COLO829 (cell line): ENCODE measurements around the gene FBXW7.
"Not testable (repeated sequence)": the region's sequence is repeated elsewhere in the genome, so short reads cannot be mapped to it uniquely, and the experiment has no call there.

Experiments
- DNase-seq: peaks from one replicate; pipeline ENCODE4 v3.0.0; 2012; ENCODE audit warnings: low spot score

The FBXW7 gene

DNA sequence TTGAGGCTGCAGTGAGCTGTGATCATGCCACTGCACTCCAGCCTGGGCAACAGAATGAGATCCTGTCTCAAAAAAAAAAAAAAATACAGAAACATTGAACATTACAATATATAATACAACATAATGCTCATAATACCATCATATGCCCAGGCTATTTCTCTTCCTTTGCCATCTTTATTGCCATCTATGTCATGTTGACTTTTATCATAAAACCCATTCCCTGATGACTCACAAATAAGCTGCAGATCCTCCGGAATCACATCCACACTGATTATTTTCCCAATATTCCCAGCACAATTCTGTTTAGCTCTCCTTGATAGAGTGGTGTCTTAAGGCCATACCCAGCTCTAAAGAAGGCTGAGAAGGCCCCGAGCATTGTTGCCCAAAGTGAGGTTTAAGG is 9.2 kb upstream of the FBXW7 start:
- DNase-seq = no peak

DNA sequence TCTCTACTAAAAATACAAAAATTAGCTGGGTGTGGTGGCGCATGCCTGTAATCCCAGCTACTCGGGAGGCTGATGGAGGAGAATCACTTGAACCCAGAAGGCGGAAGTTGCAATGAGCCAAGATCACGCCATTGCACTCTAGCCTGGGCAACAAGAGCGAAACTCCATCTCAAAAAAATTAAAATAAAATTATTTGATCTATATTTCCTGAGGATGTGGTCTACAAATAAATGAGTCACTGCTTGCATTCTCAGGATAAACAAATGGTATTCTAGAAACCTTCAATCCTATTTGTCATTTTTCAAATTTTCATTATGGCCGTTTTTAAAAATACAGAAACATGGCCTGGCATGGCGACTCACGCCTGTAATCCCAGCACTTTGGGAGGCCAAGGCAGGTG is 8.6 kb upstream of the FBXW7 start:
- not testable (repeated sequence) for DNase-seq

DNA sequence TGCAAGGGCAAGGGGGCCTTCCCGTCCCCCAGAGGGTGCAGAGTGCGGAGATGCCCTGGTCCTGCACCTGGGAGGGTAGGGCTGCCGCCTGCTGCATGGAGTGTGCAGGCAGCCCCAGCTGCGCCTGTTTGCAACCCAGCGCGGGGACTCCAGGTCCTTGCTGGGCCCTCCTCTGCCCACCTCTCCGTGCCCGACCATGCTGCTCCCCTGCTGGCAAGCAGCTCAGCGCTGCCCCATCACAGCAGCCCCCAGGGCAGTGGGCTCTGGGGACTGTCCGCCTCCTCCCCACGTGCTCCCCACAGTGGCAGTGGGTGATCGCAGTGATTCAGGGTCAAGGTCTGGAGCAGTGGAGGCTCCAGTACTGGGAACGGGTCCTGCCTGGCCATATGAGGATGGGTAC is 5.0 kb upstream of the FBXW7 start:
- no peak for DNase-seq

DNA sequence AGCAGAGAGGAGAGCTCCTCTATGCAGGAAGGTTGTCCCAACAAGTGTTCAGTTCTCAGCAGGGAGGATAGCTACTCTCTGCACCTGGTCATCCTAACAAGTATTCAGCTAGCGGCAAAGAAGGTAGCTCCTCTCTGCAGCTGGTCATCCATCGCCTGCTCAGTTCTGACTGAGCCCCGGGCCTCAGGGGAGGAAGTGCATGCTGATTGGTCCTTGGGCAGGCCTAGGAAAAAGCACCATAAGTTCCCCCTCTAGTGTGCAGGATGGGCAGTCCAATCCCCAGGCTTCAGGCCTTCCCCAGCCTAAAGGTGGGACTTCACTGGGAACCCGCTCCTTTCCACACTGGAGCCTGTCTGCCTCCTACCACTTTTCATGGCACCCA is 4.4 kb upstream of the FBXW7 start:
- no peak for DNase-seq

DNA sequence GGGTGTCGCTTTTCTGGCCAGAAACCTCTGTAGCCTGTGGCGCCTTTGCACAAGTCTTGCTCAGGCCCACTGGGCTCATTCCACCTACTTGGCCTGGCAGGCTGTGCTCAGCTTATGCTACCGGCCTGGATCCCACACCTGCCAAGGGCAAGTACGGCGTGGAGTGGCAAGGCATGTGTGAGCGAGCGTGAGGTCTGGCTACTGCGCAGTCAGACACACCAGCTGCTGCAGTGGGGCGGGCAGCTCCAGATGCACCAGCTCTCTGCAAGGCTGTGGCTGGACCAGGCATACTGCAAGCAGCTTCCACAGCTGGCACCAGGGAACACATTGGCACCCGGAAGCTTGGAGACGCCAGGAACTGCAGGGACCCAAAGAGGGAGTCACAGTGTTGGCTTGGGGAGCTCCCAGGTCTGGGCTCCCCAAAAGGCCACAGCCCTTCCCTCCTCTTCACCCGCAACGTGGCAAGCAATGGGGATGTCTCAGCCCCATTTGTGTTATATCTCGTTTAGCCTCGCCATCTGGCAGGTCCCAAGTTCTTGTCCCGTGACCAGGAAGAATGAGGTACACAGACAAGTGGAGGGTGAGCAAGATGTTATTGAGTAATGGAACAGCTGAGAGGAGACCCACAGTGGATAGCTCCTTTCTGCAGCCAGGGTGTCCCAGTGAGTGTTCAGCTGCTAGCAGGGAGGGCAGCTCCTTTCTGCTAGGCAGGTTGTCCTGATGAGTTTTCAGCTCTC is 3.8 kb upstream of the FBXW7 start:
- no peak for DNase-seq

DNA sequence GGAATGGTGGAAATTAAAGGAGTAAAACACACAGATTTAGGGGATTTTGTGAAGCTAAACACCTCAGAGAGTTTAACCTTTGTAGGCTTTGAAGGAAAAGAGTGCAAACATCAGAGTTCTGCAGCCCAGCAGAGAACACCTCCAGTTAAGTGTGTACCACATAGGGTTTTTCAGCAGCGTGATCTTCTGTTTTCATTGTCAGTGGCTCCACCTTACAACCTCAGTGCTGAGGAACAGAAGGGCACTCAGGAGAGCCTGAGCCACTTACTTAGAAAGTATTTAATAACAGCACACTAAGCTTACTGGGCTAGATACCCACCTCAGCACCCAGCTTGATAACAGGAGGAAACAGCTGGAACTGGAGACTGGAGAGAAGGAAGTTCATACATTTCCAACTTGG is 2.0 kb upstream of the FBXW7 start:
- DNase-seq = no peak

DNA sequence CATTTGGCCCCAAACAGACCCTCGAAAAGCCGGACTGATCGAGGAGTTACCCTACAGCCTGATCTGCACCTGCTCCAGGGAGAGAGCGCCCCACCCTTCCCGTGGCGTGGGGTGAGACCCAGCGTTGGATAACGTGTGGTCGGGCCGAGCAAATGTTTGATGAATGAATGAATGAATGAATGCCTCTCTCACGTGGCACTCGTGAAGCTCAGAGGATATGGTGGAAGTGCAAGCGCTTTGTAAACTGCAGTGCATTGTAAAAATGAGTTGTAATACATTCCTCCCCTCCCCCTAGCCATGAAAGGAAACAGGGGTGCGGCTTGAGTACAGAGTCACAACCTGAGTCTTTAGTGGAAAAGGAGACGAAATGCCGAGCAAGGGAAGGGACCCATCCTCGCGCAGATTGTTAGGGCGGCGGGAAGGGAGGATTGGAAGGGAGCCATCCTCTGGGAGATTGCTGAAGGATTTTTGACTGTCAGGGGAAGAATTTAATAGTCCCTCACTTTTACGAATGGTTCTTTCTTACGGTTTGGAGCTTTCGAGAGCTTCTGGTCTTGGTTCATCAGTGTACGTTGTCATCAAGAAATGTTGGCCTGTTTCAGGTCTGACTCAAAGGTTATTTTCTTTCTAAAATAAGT is 772 bp upstream of the FBXW7 start:
- peak; percentile 30 for DNase-seq

DNA sequence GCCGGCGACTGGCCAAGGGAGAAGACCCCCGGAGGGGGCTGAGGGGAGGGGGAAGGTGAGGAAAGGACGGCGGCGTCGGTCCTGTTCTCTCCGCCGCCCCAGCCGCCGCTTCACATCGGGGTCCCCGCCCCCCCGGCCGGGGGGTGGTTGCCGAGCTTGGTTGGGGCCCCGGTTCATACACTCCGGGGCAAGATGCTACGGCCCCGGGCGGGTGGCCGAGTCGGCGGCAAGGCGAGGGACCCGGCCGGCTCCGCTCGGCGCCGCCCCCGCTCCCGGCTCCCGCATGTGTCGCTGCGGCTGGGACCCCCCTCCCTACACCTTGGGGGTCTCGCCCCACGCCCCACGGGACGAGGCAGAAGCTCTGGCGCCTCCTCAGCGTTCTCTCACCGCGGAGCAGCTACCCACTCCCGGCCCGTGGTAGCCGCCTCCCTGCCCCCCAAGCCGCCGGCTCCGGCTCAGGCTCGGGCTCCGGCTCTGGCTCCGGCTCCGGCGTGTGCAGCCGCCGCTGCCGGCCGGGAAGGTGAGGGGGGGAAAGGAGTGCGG is 461 bp downstream of the FBXW7 start:
- no peak for DNase-seq

DNA sequence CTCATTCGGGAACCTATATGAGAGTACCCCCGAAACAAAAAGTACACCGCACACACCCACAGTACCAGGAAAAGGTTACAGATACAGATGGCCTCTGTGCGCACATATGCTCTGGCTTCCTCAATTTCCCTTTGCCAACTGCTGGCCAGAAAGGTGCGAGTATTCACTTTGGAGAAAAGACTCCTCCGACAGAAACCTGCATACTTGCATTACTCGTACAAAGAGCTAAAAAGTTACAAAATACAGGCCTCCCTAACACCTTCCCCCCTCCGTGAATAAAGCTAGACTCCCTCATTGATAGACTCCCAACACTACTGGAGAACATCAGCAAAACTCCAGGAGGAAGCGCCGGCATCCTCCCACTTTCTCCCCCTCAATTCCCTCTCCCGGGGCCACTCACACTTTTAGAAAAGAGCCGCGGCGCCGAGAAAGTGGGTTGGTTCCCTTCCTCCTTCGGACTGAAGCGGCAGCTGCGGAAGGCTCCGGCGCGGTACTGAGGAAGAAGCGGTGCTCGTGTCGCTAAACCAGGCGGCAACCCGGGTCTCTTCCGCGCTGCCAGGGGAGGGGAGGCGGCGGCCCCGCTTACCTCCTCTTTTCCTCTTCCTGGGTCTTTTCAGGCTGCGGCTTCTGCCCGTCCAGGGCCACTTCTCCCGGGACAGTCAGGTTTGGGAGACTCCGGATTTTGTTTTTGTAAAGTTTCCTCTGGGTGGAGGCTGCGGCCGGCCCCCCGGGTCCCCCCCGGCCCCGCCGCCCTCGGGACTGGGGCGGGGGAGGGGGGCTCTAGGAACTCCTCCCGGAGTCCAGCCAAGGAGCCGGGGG is 1.1 kb downstream of the FBXW7 start:
- no peak for DNase-seq

DNA sequence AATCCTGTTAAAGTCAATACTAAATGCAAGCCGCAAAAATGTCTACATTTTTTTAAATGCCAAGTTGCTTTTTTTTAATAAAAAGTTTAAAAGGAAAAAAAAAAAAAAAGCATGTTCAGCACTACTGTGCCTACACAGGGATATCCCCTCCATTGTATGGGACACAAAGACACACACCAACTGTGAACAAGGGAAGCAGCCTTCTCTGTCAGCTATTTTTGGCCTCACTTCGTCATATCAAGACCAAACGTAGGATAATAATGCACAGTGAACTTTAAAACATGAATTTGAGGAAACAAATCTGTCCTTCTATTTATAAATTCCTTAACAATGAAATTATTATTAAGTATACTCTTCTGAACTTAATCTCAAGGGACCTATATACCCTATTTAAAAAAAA is 4.4 kb downstream of the FBXW7 start:
- DNase-seq = peak; percentile 50

DNA sequence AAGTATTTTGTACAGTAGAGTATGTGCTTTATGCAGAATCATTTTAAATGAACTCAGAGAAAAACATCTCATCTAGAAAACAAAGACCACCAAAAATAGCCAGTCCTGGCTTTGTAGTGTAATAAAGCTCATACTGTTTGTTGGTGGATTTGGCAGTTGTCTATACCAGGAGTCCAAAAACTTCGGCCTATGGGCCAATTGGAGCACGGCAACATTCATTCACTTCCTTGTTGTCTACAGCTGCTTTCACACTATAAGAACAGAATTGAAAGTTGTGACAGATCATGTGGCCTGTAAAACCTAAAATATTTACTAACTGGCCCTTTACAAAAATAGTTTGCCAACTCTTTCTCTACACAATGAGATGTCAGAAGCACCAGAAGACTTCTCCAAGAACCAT is 5.3 kb downstream of the FBXW7 start:
- DNase-seq = no peak

DNA sequence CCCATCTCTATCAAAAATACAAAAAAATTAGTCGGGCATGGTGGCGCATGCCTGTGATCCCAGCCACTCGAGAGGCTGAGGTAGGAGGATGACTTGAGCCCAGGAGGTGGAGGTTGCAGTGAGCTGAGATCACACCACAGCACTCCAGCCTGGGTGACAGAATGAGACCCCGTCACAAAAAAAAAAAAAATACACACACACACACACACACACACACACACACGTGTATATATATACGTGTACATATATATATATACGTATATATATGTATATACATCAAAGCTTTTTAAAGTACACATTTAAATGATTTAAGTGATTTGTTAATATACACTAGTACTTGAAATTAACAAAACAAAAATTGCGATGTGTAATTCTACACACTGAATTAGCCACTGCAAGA is 6.0 kb downstream of the FBXW7 start:
- no peak for DNase-seq

DNA sequence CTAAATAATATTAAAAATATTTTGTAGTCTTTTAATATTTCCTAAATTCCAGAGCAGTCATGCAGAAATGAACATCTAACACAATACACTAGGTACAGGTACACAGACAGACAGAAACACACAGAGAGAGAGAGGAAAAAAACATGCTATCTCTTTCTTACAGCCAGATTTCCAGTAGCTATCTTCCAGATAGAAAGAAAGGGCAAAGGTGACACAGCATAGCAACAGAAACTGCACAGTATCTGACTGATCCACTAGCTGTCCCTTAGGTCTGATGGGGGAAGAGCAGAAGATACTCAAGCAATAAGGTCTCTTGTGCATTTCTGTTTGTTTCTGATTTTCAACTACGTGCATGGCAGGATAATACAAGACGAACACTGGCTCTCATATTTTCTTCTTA is 7.8 kb downstream of the FBXW7 start:
- no peak for DNase-seq

DNA sequence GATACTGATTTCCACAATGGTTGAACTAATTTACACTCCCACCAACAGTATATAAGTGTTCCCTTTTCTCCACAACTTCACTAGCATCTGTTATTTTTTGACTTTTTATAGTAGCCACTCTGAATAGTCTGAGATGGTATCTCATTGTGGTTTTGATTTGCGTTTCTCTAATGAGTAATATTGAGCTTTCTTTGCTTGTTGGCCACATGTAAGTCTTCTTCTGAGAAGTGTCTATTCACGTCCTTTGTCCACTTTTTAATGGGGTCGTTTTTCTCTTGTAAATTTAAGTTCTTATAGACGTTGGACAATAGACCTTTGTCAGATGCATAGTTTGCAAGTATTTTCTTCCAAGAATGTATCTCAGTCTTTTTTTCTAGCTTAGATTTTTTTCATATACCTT is 10.0 kb downstream of the FBXW7 start:
- DNase-seq = no peak

DNA sequence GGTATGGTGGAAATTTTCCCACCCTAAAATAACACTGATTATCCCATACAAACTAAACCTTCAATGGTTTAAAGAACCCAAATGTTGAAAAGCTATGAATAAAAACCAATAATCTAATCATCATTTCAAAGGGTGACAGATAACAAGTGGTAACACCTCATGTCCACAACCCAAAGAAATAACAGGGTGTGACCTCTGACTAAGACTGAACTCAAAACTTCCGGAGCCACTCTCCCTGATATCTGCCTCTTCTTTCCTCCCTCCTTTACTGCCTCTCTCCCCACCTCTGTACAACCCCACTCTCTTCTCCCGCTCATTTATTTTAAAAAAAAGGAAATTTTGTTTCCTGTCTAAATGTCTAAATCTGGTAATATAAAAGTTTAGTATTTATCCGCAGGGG is 11.5 kb downstream of the FBXW7 start:
- DNase-seq = no peak

DNA sequence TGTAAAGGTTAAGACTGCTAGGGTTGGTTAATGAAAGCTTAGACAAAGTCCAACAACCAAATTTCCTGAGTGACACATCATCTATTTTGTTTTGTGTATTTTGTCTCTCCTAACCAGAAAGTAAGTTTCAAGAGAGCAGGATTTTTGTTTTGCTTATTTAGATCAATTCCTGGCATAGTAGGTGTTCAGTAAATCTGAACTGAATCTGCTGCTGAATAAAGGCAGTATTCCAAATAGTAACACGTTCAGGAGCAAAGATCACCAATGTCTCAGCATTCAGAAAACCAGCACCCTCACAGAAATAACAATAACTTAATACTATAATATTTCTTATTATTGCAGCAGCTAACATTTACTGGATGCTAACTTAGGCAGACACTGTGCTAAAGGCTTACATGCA is 12.2 kb downstream of the FBXW7 start:
- no peak for DNase-seq

DNA sequence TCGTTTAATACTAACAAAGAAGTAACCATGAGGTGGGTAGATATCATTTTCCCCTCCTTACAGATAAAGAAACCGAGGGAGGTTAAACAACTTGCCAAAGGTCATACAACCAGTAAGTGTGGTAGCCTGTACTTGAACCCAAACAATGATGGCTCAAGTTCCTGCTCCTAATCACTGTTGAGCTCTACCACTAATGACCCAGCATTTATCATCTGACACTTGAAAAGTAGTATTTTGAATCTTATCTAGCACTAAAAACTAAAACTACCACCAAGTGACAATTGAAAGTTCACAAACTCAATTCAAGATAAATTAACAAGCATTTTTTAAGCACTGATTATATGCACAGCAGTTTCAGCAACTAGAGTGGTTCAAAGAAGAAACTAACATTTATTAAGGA is 13.1 kb downstream of the FBXW7 start:
- no peak for DNase-seq

DNA sequence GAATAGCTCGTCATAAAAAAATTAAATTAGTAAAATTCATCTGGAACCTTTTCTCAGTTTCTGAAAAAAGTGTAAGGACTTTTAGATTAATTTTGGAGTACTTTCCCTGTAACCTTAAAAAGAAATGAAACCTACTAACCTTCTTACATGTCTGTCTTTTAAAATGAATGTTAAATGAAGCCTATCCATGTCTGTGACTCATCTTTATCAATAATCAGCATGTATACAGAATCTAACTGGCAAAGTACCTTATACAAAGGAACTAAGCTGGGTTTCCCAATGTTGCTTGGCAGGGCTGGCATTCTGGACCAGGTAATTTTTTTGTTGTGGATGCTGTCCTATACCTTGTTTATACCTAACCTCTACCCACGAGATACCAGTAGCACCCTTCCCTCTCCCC is 13.6 kb downstream of the FBXW7 start:
- DNase-seq = no peak

DNA sequence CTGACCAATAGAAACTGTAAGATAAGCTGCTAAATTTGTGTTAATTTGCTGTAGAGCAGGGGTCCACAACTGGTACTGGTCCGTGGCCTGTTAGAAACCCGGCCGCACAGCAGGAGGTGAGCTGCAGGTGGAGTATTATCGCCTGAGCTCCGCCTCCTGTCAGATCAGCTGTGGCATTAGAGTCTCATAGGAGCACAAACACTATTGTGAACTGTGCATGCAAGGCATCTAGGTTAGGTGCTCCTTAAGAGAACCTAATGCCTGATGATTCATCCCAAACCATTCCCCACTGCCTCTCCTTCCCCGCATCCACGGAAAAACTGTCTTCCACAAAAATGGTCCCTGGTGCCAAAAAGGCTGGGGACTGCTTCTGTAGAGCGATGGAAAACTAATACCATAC is 19.7 kb downstream of the FBXW7 start:
- no peak for DNase-seq

DNA sequence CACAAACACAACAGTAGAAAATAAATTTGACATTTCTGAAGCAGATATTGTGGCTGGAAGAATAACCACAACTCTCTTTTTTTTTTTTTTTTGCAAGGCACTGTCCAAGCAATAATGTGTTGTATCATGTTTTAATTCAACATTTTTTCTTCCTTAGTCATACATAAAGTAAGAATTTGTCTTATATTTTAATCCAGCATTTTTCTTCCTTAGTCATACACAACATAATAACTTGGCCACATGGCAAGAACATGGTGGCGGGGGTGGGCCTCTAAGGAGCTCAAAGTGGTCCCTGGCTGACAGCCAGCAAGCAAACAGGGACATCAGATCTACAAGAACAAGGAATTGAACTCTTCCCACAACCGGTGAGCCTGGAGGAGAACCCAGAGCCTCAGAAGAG is 20.2 kb downstream of the FBXW7 start:
- DNase-seq = no peak

DNA sequence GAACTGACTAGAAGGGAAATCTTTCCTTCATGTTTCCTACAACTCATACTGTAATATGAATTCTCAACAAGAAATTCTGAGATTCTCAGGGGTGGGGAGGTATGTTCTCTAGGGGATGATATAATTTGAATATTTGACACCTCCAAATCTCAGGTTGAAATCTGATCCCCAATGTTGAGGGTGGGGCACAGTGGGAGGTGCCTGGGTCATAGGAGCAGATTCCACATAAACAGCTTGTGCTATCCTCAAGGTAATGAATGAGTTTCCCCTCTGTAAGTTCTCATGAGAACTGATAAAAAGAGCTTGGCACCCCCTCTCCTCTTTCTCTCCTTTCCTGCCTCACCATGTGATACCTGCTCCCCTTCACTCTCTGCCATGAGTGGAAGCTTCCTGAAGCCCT is 21.5 kb downstream of the FBXW7 start:
- no peak for DNase-seq

DNA sequence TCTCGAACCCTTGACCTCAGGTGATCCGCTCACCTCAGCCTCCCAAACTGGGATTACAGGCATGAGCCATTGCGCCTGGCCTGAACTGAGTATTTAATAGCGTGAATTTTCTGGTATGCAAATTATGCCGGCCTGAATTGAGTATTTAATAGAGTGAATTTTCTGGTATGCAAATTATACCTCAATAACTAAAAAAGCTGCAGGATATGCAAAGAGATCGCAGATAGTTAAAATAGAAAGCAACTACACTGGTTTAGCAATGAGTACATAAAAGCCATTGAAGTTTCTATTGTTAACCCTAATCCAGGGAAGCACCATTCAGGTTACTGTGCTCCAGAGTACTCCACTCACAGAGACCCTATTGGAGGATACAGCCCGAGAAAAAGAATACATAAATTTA is 22.8 kb downstream of the FBXW7 start:
- no peak for DNase-seq

DNA sequence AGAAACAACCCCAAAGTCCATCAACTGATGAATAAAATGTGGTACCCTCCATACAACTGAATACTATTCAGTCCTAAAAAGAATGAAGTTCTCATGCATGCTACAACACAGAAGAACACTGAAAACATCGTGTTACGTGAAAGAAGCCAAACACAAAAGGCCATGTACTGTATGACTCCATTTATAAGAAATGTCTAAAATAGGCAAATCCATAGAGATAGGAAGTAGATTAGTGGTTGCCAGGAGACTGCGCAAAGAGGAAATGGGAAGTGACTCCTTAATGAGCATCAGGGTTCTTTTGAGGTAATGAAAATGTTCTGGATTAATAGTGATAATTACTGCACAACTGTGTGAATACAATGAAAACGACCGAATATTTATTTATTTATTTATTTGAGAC is 23.4 kb downstream of the FBXW7 start:
- no peak for DNase-seq
